B cell (primary cell): ENCODE measurements around the gene DENND1A.

Experiments
- EZH2 ChIP-seq: IDR thresholded peaks from 2 replicates; pipeline ENCODE4 v1.6.1; 2012; ENCODE audit warnings: borderline replicate concordance, low read depth, mild to moderate bottlenecking, moderate library complexity, low read length; ENCODE audit not compliant: insufficient read depth, poor library complexity, severe bottlenecking
- TF ChIP-seq, protein P1 (sequence below): fragments of 200-600 bp; IDR thresholded peaks from one replicate; pipeline ENCODE4 v1.8.0; 2022; ENCODE audit warnings: antibody characterized with exemption, mild to moderate bottlenecking

DNA sequence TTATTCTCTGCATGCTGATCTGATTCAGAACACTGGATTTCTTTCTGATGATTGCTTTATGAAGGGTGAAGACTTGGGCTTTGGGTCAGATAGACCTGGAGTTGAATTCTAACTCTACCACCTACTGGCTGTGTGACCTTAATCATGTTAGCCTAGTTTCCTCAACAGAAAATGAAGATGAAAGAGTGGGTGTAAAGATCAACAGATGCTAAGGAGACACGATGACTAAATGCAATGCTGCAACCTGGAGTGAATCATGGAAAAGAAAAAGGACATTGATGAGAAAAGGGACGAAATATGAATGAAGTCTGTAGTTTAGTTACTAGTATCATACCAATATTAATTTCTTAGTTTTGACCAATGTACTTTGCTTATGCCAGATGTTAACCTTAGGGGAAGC is 27.8 kb upstream of the DENND1A start:
- TF ChIP-seq, protein P1, sequence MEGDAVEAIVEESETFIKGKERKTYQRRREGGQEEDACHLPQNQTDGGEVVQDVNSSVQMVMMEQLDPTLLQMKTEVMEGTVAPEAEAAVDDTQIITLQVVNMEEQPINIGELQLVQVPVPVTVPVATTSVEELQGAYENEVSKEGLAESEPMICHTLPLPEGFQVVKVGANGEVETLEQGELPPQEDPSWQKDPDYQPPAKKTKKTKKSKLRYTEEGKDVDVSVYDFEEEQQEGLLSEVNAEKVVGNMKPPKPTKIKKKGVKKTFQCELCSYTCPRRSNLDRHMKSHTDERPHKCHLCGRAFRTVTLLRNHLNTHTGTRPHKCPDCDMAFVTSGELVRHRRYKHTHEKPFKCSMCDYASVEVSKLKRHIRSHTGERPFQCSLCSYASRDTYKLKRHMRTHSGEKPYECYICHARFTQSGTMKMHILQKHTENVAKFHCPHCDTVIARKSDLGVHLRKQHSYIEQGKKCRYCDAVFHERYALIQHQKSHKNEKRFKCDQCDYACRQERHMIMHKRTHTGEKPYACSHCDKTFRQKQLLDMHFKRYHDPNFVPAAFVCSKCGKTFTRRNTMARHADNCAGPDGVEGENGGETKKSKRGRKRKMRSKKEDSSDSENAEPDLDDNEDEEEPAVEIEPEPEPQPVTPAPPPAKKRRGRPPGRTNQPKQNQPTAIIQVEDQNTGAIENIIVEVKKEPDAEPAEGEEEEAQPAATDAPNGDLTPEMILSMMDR = no peak
- TF ChIP-seq EZH2 = no peak
